Smooth muscle cell (in vitro differentiated cells): Measurements from ENCODE around the gene BTBD1. TPM values are rescaled to one million over a fixed set of nuclear protein-coding genes. Genes with fewer than 3 reads are reported as not detected.

Experiments
- DNase-seq: peaks from one replicate; lab custom pipeline; 2025; ENCODE audit not compliant: unreplicated experiment; lab: John Stamatoyannopoulos, UW
- H2AFZ ChIP-seq: fragments of 200-600 bp; sonication (generic); 2 replicates; pipeline ENCODE4 v1.6.0; 2016; ENCODE audit warnings: antibody characterized with exemption, low read depth, mild to moderate bottlenecking
- H3F3A ChIP-seq: fragments of 200-600 bp; sonication (generic); 2 replicates; pipeline ENCODE4 v1.6.0; 2017; ENCODE audit warnings: antibody characterized with exemption, low read depth
- H3K27ac ChIP-seq: fragments of 200-600 bp; sonication (generic); 2 replicates; pipeline ENCODE4 v1.5.1; 2016; ENCODE audit warnings: low read depth, mild to moderate bottlenecking
- H3K27me3 ChIP-seq: fragments of 200-600 bp; sonication (generic); 2 replicates; pipeline ENCODE4 v1.6.1; 2016; ENCODE audit warnings: low read depth, mild to moderate bottlenecking
- H3K36me3 ChIP-seq: fragments of 200-600 bp; sonication (generic); 2 replicates; pipeline ENCODE4 v1.5.1; 2016; ENCODE audit warnings: low read depth
- H3K4me1 ChIP-seq: fragments of 200-600 bp; sonication (generic); 2 replicates; pipeline ENCODE4 v1.5.1; 2016; ENCODE audit warnings: low read depth
- H3K4me2 ChIP-seq: fragments of 200-600 bp; sonication (generic); 2 replicates; pipeline ENCODE4 v1.6.0; 2016; ENCODE audit warnings: mild to moderate bottlenecking
- H3K4me3 ChIP-seq: fragments of 200-600 bp; sonication (generic); 2 replicates; pipeline ENCODE4 v1.5.1; 2016; ENCODE audit warnings: mild to moderate bottlenecking
- H3K79me2 ChIP-seq: fragments of 200-600 bp; sonication (generic); 2 replicates; pipeline ENCODE4 v1.6.0; 2016; ENCODE audit warnings: low read depth, mild to moderate bottlenecking
- H3K9ac ChIP-seq: fragments of 200-600 bp; sonication (generic); 2 replicates; pipeline ENCODE4 v1.6.0; 2016; ENCODE audit warnings: low read depth
- H3K9me3 ChIP-seq: fragments of 200-600 bp; sonication (generic); replicated peaks from 2 replicates; pipeline ENCODE4 v1.5.1; 2016; ENCODE audit warnings: low read depth
- H4K20me1 ChIP-seq: fragments of 200-600 bp; sonication (generic); 2 replicates; pipeline ENCODE4 v1.6.0; 2016; ENCODE audit warnings: low read depth
- WGBS: methylation state at CpG from one replicate; pipeline ENCODE4 v1.1.7; 2016; ENCODE audit warnings: low lambda C conversion rate; 5-methylcytosine and 5-hydroxymethylcytosine counted together
- polyA plus RNA-seq: library from polyadenylated mRNA; unstranded; fragments of >200 nt; fragmentation: Nextera tagmentation; extraction: Ambion mirVana; gene quantifications from 2 replicates; pipeline ENCODE4 v1.2.1, GENCODE V29; 2016
- total RNA-seq: library from RNA; depleted of rRNA; stranded (reverse); fragments of >200 nt; gene quantifications from 2 replicates; pipeline ENCODE4 v1.2.3, GENCODE V29; 2014
- TF ChIP-seq, protein P1 (sequence below): fragments of 200-600 bp; sonication (generic); IDR thresholded peaks from 2 replicates; pipeline ENCODE4 v1.5.1; 2017; ENCODE audit warnings: borderline replicate concordance, mild to moderate bottlenecking, antibody characterized with exemption; ENCODE audit not compliant: insufficient read depth, poor library complexity, severe bottlenecking

The BTBD1 gene
- total and polyA plus RNA-seq, 2 experiments from 2014 or later: 43.2 to 75.2 TPM

DNA sequence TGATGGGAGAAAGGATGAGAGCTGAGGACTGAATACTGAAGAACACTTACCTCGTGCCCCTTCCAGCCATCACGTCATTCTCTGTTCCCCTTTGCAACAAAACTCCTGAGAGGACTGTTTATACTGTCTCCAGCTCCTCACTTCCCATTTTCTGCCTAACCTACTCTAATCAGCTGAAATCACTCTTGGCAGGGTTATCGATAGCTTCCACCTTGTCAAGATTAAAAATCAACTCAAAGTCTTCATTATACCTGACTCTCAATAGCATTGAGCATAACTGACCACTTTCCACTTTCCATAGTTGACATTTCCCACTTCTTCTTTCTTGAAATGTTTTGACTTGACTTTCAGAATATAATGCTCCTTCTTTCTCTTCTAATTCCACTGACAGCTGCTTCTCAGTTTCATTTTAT, 4.3 kb downstream of the BTBD1 start:
- no peak for DNase-seq
- H2AFZ ChIP-seq: no peak overlapping the region
- no peaks in the 10 kb centered on the region for H3K27me3 ChIP-seq
- no peak overlapping the region for H3K9ac ChIP-seq
- no peak overlapping the region for H3K27ac ChIP-seq
- H3K4me1 ChIP-seq: peaks cover 40% of the 10 kb centered on the region
- no peak overlapping the region for H3K4me3 ChIP-seq
- 89% methylated on average over 3 of the region's 3 CpGs for WGBS
- TF ChIP-seq, protein P1, sequence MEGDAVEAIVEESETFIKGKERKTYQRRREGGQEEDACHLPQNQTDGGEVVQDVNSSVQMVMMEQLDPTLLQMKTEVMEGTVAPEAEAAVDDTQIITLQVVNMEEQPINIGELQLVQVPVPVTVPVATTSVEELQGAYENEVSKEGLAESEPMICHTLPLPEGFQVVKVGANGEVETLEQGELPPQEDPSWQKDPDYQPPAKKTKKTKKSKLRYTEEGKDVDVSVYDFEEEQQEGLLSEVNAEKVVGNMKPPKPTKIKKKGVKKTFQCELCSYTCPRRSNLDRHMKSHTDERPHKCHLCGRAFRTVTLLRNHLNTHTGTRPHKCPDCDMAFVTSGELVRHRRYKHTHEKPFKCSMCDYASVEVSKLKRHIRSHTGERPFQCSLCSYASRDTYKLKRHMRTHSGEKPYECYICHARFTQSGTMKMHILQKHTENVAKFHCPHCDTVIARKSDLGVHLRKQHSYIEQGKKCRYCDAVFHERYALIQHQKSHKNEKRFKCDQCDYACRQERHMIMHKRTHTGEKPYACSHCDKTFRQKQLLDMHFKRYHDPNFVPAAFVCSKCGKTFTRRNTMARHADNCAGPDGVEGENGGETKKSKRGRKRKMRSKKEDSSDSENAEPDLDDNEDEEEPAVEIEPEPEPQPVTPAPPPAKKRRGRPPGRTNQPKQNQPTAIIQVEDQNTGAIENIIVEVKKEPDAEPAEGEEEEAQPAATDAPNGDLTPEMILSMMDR: no peak
- no peaks in the 10 kb centered on the region for H3F3A ChIP-seq
- H3K9me3 ChIP-seq: no peaks in the 10 kb centered on the region
- no peaks in the 10 kb centered on the region for H3K36me3 ChIP-seq
- H3K79me2 ChIP-seq: peaks cover 81% of the 10 kb centered on the region
- peak overlapping the region; percentile 61 for H3K4me2 ChIP-seq
- peaks cover 85% of the 10 kb centered on the region for H4K20me1 ChIP-seq

DNA sequence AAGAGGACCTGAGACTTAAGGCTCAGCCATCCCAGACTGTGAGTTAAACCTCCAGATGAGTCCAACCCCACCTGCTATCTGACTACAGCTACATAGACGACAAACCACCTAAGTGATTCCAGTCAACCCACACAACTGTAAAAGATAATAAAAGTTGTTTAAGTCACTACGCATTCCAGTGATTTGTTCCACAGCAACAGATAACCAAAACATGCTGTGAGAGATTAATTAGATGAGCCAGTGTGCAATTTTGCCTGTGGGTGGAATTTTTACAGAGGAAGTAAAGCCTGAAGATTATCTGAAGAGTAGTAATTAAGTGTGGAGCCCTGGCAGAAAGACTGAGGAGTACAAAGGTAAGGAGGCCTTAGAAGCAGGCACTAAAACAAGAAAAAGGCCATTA, 5.4 kb downstream of the BTBD1 start:
- Histone ChIP-seq H3K4me3 (no peak overlapping the region), H3K79me2 (peaks cover 86% of the 10 kb centered on the region), H3F3A (no peaks in the 10 kb centered on the region), H3K27me3 (no peaks in the 10 kb centered on the region), H3K36me3 (no peaks in the 10 kb centered on the region), H3K9me3 (no peaks in the 10 kb centered on the region), H2AFZ (no peak overlapping the region), H3K9ac (peak overlapping the region; percentile 38), H3K4me2 (peak overlapping the region; percentile 61), H4K20me1 (peaks cover 96% of the 10 kb centered on the region), H3K4me1 (peaks cover 40% of the 10 kb centered on the region), H3K27ac (peak overlapping the region; percentile 73)
- TF ChIP-seq, protein P1: no peak
- no peak for DNase-seq
- 2% methylated on average over 2 of the region's 2 CpGs for WGBS

DNA sequence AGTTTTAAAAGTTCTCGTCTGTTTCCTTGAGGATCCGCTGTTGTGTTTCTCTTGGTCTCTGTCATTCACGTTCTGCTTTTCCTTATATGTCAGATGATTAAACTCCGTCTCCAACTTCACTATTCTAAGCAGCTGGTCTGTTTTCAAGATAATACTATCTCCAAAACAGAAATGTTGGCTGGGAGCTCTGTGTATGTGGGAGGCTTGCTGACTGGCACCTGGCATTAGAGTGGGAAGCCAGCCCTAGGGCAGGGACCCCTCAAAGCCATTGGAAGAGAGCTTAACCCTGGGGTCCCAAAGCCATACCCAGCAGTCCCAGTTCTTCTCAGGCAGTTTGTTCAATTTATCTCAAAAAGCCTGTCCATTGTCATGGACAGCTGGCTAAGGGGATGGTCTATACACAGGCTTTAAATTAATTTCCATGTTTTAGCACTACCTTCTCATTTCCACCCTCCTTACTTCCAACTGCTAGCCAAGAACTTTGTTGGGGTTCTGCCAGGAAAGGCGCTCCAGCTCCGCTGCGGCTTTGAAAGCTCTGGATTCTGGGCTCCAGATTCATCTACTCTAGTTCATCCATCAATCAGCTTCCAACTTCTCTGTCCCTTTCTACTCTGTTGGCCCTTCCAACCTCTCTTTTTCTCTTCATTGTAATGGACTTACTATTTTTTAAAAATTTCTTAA, 9.2 kb downstream of the BTBD1 start:
- WGBS: 56% methylated on average over 7 of the region's 7 CpGs
- H3K9me3 ChIP-seq: no peaks in the 10 kb centered on the region
- H3K9ac ChIP-seq: no peak overlapping the region
- H3F3A ChIP-seq: no peaks in the 10 kb centered on the region
- H3K36me3 ChIP-seq: peaks cover 17% of the 10 kb centered on the region
- H3K27ac ChIP-seq: no peak overlapping the region
- H4K20me1 ChIP-seq: peaks cover 95% of the 10 kb centered on the region
- no peak for DNase-seq
- H2AFZ ChIP-seq: no peak overlapping the region
- peaks cover 63% of the 10 kb centered on the region for H3K79me2 ChIP-seq
- TF ChIP-seq, protein P1: no peak
- peaks cover 12% of the 10 kb centered on the region for H3K4me1 ChIP-seq
- no peaks in the 10 kb centered on the region for H3K27me3 ChIP-seq
- H3K4me2 ChIP-seq: peak overlapping the region; percentile 8
- no peak overlapping the region for H3K4me3 ChIP-seq

DNA sequence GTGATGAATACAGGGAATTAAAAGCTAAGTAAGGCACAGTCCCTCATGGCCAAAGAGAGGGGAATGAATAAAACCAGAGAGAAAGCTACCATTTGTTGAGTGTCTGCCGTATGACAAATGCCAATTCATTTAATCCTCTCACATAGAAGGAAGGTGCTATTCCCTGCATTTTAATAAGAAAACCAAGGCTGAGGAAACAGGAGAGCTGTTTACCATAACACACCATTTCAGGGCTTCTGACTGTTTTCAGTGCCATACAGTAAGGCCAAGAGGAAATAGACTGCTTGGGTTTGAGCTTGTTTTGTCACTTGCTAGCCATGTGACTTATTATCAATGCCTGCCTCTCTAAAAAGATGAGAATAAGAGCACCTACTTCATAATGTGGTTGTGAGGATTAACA, 10.1 kb downstream of the BTBD1 start:
- Histone ChIP-seq H3K4me2 (no peak overlapping the region), H3K27ac (no peak overlapping the region), H3K9ac (no peak overlapping the region), H3K27me3 (no peaks in the 10 kb centered on the region), H2AFZ (no peak overlapping the region), H3K79me2 (peaks cover 55% of the 10 kb centered on the region), H4K20me1 (peaks cover 87% of the 10 kb centered on the region), H3K36me3 (peaks cover 17% of the 10 kb centered on the region), H3K4me3 (no peak overlapping the region), H3F3A (no peaks in the 10 kb centered on the region), H3K4me1 (peaks cover 7% of the 10 kb centered on the region), H3K9me3 (no peaks in the 10 kb centered on the region)
- WGBS: 81% methylated on average over 1 of the region's 1 CpG
- DNase-seq: no peak
- TF ChIP-seq, protein P1: no peak
